Right lobe of liver (tissue), 4 donors: Measurements from ENCODE around the gene CAMK2D.

Experiments
- CTCF ChIP-seq, 4 donors: fragments of 200-600 bp in 3 of 4; fragments of 450-650 bp in 1 of 4; IDR thresholded peaks; one replicate each; pipeline versions ENCODE4 v1.5.1 to v1.8.0; 2016 to 2022; ENCODE audit warnings: antibody characterized with exemption in 4 of 4, mild to moderate bottlenecking in 2 of 4
- POLR2A ChIP-seq: fragments of 450-650 bp; IDR thresholded peaks from one replicate; pipeline ENCODE4 v1.6.1; 2017; ENCODE audit warnings: antibody characterized with exemption, mild to moderate bottlenecking
- donor health status: DM: no; HTN: no; CAD: no.
- donor health status: DM: no; HTN: no; CAD: no.
- donor health status: DM: no; HTN: yes; CAD: no.

- TF ChIP-seq POLR2A (no peak), CTCF (IDR thresholded peaks at IDR 0.05) (no peak)
Observed at GRCh38 chr4:113499166-113499565, 262.4 kb downstream of the CAMK2D start.
